ENCODE results near the gene JUND.

JUND gene

GRCh38 chr19:18289471-18290301 is 8.3 kb upstream of the JUND start:
- DNase-seq = no peak

GRCh38 chr19:18287836-18288772 is 6.7 kb upstream of the JUND start:
- DNase-seq = no peak

- no peak for DNase-seq
Observed at GRCh38 chr19:18286973-18287635, 5.7 kb upstream of the JUND start.

- DNase-seq = peak; percentile 82
Observed at GRCh38 chr19:18284712-18285360, 3.4 kb upstream of the JUND start.

GRCh38 chr19:18283338-18283737 is 1.9 kb upstream of the JUND start:
- DNase-seq = no peak

- peak; percentile 69 for DNase-seq
Observed at GRCh38 chr19:18282788-18283141, 1.3 kb upstream of the JUND start.

- DNase-seq = peak; percentile 74
Observed at GRCh38 chr19:18282021-18282787, 782 bp upstream of the JUND start.

- DNase-seq = peak; percentile 86
Observed at GRCh38 chr19:18280247-18281081, 958 bp downstream of the JUND start.

- peak; percentile 92 for DNase-seq
Observed at GRCh38 chr19:18279516-18280246, 1.7 kb downstream of the JUND start.

- no peak for DNase-seq
Observed at GRCh38 chr19:18279266-18279515, 2.2 kb downstream of the JUND start.

GRCh38 chr19:18278521-18279265 is 2.7 kb downstream of the JUND start:
- DNase-seq = peak; percentile 73

- peak; percentile 63 for DNase-seq
Observed at GRCh38 chr19:18274781-18275356, 6.6 kb downstream of the JUND start.

- peak; percentile 69 for DNase-seq
Observed at GRCh38 chr19:18274219-18274780, 7.1 kb downstream of the JUND start, which contains the start of gene IQCN. IQCN (minus strand) TSS chr19:18274452; CDS start chr19:18269478, 4,974 bp downstream.

- no peak for DNase-seq
Observed at GRCh38 chr19:18273561-18274218, 7.7 kb downstream of the JUND start.

GRCh38 chr19:18271433-18271841 is 10.0 kb downstream of the JUND start:
- no peak for DNase-seq

- no peak for DNase-seq
Observed at GRCh38 chr19:18270326-18270725, 11.1 kb downstream of the JUND start.

- no peak for DNase-seq
Observed at GRCh38 chr19:18269070-18269723, 12.2 kb downstream of the JUND start.
